ENCODE measurements around the gene ARAP2.

ARAP2 gene

GRCh38 chr4:36159208-36159607 lies 85.1 kb downstream of the ARAP2 start:
- H3K4me3 ChIP-seq (ENCODE audit: low read depth, low read length): no peak overlapping the region
- ChIA-PET POLR2A (no interaction called here), CTCF (interaction anchor here (2.2 kb wide), 1 partner anchor 10 kb away, joined by 7 read pairs; no protein-coding TSS in a partner anchor)
- peaks cover 0 to 15% of the 10 kb centered on the region in 2 experiments; a peak in 2 of 3 replicates for H3K36me3 ChIP-seq (ENCODE audit: control insufficient read depth in 2 of 2, insufficient read depth in 1 of 2, low read length in 2 of 2)
- no peaks in the 10 kb centered on the region for H3K9me3 ChIP-seq (ENCODE audit: control insufficient read depth, insufficient read depth, low read depth, low read length)
- no peak overlapping the region for H3K27ac ChIP-seq (ENCODE audit: extremely low read depth, low read depth, low read length)
- no peaks in the 10 kb centered on the region for H3K4me1 ChIP-seq (ENCODE audit: control insufficient read depth, insufficient read depth, low read length)
- TF ChIP-seq TRIM28 (IDR thresholded peaks at IDR 0.05; ENCODE audit: borderline replicate concordance, low read length) (no peak), PATZ1 (tag by site-specific recombination; IDR thresholded peaks at IDR 0.05) (no peak), ZNF280D (tag by site-specific recombination; IDR thresholded peaks at IDR 0.05) (no peak), HOXA7 (CRISPR knock-in tag; IDR thresholded peaks at IDR 0.05; ENCODE audit: borderline replicate concordance) (no peak), SP7 (tag by site-specific recombination; IDR thresholded peaks at IDR 0.05) (no peak), YY1 (tag by site-specific recombination; IDR thresholded peaks at IDR 0.05) (no peak), ZNF112 (tag by site-specific recombination; IDR thresholded peaks at IDR 0.05) (no peak), ZNF223 (tag by site-specific recombination; IDR thresholded peaks at IDR 0.05) (no peak), WT1 (tag by site-specific recombination; IDR thresholded peaks at IDR 0.05) (no peak)

- no peaks in the 10 kb centered on the region for H3K4me1 ChIP-seq (ENCODE audit: control insufficient read depth, insufficient read depth, low read length)
- TF ChIP-seq ZNF488 (tag by site-specific recombination; IDR thresholded peaks at IDR 0.05) (no peak), ZNF311 (tag by site-specific recombination; IDR thresholded peaks at IDR 0.05; ENCODE audit: borderline replicate concordance) (no peak), ZBTB8A (tag by site-specific recombination; IDR thresholded peaks at IDR 0.05) (no peak)
- H3K27ac ChIP-seq (ENCODE audit: extremely low read depth, low read depth, low read length): no peak overlapping the region
- H3K4me3 ChIP-seq (ENCODE audit: low read depth, low read length): no peak overlapping the region
- peaks cover 0 to under 1% of the 10 kb centered on the region in 2 experiments; a peak in 1 of 3 replicates for H3K36me3 ChIP-seq (ENCODE audit: control insufficient read depth in 2 of 2, insufficient read depth in 1 of 2, low read length in 2 of 2)
- ChIA-PET CTCF (no interaction called here), POLR2A (no interaction called here)
- no peaks in the 10 kb centered on the region for H3K9me3 ChIP-seq (ENCODE audit: control insufficient read depth, insufficient read depth, low read depth, low read length)
These were observed 91.6 kb downstream of the ARAP2 start for GRCh38 chr4:36152735-36153134.

GRCh38 chr4:36142504-36142903 lies 101.8 kb downstream of the ARAP2 start:
- Histone ChIP-seq H3K36me3 (ENCODE audit: control insufficient read depth in 2 of 2, insufficient read depth in 1 of 2, low read length in 2 of 2) (no peaks in the 10 kb centered on the region), H3K27ac (ENCODE audit: extremely low read depth, low read depth, low read length) (no peak overlapping the region), H3K4me3 (ENCODE audit: low read depth, low read length) (no peak overlapping the region), H3K4me1 (ENCODE audit: control insufficient read depth, insufficient read depth, low read length) (no peaks in the 10 kb centered on the region), H3K9me3 (ENCODE audit: control insufficient read depth, insufficient read depth, low read depth, low read length) (no peaks in the 10 kb centered on the region)
- ChIA-PET CTCF (no interaction called here), POLR2A (no interaction called here)
- TF ChIP-seq ZNF560 (tag by site-specific recombination; IDR thresholded peaks at IDR 0.05; ENCODE audit: borderline replicate concordance) (no peak), ZNF350 (tag by site-specific recombination; IDR thresholded peaks at IDR 0.05) (no peak), ZNF449 (tag by site-specific recombination; IDR thresholded peaks at IDR 0.05) (no peak), ZNF311 (tag by site-specific recombination; IDR thresholded peaks at IDR 0.05; ENCODE audit: borderline replicate concordance) (no peak), ZNF335 (tag by site-specific recombination; conservative IDR thresholded peaks at IDR 0.05) (no peak), ZNF514 (tag by site-specific recombination; IDR thresholded peaks at IDR 0.05) (no peak), ZNF629 (tag by site-specific recombination; IDR thresholded peaks at IDR 0.05) (no peak), ZNF830 (tag by site-specific recombination; IDR thresholded peaks at IDR 0.05; ENCODE audit: low read depth) (no peak)

Measured in HEK293 (cell line).